HG02943 (cell line): ENCODE data around the gene CAPN3.

Experiments used
- ATAC-seq: cut with Tn5 transposase; IDR thresholded peaks from one replicate; pipeline ENCODE4 v1.9.1; 2021; ENCODE audit warnings: mild to moderate bottlenecking, low read depth, moderate library complexity; ENCODE audit not compliant: unreplicated experiment

The CAPN3 gene

GRCh38 chr15:42387603-42388002 lies 28.3 kb downstream of the CAPN3 start:
- ATAC-seq, result no peak

DNA sequence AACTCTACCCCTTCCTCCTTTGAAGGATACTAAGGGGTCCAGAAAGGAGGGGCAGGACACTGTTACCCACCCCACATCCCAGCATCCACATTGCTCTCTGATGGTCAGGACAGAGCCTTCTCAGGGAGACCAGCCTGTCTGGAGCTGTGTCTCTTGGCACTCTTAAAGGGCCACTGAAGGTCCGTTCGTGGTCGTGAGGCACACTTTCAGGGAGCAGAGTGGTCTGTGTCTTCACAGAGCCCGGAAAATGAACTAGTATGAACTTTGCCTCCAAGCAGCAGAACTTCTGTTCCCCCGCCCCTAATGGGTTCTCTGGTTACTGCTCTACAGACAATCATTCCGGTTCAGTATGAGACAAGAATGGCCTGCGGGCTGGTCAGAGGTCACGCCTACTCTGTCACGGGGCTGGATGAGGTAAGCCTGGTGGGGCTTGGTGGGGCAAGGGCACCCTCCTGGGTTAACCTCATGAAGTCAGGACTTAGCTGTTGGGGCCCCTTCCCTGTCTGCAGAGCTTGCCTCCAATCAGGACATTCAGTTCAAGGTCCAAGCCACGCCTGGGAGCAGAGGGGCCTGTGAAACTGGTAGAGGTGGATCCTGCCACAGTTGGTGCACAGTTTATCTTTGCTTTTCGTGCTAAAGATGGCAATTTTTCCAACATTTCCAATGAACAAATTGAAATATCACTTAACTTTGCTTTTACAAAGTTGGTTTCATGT lies 33.2 kb downstream of the CAPN3 start:
- no peak for ATAC-seq

GRCh38 chr15:42394106-42394505 lies 34.8 kb downstream of the CAPN3 start:
- no peak for ATAC-seq

- ATAC-seq, result no peak
These were observed 36.5 kb downstream of the CAPN3 start for GRCh38 chr15:42395838-42396237.

GRCh38 chr15:42401544-42402454 lies 42.5 kb downstream of the CAPN3 start:
- no peak for ATAC-seq

- ATAC-seq, result no peak
These were observed 43.3 kb downstream of the CAPN3 start for GRCh38 chr15:42402455-42403205.

DNA sequence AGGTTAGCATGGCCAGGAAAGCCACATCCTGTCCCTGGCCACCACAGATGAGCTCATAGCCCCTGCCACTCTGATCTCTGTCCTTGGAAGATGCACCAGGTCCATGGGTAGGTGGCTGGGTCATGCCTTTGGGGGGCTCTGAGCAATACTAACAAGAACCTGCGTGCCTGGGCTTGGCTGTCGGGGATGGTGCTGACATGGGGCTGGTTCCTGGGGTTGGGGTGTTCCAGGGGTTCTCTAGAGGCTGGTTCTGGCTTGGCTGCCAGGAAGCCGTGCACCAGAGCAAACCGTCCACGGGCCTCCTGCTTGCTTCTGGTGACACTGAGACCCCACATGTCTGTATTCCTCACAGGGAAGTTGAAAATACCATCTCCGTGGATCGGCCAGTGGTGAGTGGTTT lies 44.1 kb downstream of the CAPN3 start:
- no peak for ATAC-seq

- no peak for ATAC-seq
These were observed 45.3 kb downstream of the CAPN3 start for GRCh38 chr15:42404461-42405235.

DNA sequence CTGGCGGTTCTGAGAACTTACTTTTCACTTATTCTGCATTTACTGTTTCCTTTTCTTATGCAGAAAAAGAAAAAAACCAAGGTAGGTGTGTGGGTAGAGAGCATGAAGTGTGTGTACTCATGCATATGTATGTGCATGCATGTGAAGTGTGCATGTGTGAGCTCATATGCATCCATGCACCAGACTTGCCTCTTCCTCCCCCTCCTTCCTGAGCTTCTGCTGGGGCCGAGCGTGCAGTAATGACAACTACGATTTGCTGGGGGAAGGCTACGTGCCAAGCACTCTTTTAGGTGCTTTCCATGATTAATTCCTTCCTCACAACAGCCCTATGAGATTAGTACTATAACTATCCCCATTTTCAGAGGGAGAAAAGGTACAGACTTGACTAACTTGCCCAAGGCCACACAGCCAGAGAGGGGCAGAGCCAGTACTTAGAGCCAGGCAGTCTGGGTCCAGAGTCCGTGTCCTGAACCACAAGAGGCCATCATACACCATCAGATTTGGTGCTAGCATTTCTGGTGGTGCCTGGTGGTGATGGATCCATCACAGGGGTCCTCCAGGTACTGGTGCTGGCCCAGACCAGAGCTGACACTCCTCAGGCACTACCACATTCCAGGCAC lies 46.7 kb downstream of the CAPN3 start:
- ATAC-seq, result no peak

DNA sequence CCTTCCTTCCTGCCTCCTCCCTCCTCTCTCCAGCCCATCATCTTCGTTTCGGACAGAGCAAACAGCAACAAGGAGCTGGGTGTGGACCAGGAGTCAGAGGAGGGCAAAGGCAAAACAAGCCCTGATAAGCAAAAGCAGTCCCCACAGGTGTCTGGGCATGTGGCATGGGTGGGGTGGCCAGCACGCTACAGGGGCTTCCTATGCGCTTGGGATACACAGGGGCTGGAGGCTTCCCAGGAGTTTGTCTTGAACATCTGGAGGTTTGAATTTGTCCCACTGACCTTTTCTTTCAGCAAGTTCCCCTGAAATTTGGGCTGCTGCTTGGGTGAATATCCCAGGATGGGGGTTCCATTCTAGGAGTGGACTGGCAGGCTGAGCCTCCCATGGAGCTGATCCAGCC lies 48.9 kb downstream of the CAPN3 start:
- no peak for ATAC-seq

- ATAC-seq, result no peak
These were observed 49.7 kb downstream of the CAPN3 start for GRCh38 chr15:42409011-42409410.

GRCh38 chr15:42411884-42412283 lies 52.6 kb downstream of the CAPN3 start:
- no peak for ATAC-seq

DNA sequence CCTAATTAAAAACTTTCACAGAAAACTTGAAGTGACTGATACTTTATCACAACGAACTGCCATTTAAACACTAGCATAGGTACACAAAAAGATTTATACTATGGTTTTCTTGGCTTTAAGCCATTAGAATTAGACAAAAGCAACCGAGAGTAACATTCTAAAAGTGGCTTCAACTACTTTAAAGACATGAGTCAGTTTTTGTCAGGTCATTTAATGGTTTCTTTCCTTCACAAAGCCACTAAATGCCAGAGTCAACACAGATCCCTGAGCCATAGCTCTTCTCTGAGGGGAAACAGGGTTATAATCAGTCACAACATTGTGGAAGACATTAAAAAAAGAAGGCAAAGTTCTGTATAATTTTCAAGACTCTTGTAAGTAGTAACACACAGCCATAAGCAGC lies 54.6 kb downstream of the CAPN3 start:
- no peak for ATAC-seq

DNA sequence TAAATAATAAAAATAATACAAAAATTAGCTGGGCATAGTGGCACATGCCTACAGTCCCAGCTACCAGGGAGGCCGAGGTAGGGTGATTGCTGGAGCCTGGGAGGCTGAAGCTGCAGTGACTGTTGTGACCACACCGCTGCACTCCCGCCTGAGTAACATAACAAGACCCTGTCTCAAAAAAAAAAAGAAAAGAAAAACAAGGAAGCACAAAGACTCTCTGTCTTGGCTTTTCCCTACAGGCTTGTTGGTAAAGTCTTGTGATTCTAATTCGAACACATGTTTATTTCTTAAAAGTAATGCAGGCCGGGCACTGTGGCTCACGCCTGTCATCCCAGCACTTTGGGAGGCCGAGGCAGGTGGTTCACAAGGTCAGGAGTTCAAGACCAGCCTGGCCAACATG lies 60.1 kb downstream of the CAPN3 start:
- ATAC-seq, result no peak

DNA sequence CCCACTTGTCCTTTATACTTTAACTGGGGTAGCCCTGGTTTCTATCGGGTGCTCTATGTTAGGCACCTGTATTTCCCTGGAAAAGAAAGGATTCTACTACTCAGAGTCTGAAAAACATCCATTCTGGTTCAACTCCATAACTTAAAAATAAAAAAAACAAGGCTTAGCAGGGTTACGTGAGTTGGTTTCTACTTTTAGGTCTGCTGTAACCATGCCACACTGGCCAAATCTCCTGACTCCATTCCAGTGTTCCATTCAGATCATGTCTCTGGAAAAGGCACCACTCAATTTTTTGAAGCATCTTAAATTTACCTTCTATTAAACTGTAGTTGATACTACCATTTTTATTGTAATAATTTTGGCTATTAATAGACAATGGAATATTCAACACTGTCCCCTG lies 62.1 kb downstream of the CAPN3 start:
- no peak for ATAC-seq

DNA sequence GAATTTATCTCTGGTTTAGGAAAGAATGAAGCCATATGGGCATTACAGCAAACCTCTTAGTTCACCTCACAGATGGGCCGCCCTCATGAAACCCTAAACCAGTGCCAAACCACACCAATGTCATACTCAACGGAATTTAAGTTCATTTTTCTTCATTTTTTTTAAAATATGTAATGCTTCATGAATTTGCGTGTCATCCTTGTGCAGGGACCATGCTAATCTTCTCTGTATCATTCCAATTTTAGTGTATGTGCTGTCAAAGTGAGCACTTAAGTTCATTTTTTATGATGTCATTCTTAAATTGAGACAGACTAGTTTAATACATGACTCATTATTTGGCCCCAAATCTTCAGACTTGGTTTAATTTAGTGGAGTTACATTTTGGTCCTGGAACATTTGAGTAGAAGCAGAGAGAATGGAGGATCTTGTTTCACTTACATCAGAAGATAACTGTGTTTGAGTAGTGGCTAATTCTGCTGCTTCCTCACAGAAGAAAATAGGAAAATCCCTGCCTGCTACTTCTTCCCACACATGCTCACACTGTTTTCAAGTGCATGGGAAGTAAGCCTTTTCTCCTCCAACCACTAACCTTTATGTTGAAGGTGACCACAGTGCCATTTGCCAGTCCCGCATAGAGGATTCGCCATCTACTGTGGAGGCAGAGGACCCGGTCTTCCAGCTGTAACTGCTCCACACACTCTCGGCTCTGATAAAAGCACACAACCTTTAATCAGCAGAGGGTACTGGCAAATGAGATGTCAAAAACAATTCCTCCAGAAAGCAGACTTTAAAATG lies 68.3 kb downstream of the CAPN3 start:
- no peak for ATAC-seq

DNA sequence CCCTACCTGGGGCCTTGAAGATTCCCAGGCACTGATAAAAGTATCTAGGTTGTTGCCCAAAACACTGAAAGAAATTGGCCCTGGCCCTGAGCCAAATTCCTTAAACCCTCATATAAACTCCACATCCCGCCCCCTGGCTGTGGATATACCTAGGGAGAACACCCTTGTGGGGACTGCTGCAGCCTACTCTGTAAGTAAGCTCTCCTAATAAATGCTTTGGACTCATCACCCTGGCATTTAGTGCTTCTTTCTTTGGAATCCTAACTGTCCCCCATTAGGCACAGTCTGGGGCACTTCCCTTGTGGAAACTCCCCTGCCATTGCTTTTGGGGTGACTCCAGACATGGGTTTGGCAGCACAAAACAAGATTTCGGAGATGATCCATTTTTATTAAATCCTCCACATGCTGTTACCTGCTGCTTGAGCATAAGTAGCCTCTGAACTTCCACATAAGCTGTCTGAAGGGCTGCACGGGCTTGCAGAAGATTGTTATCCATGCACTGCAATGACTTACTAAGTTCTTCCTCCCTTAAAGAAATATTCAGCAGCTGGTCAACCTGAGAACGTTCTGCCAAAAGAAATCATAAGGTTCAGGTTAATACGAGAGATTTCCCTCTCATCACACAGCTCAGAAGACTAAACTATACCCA lies 85.2 kb downstream of the CAPN3 start:
- no peak for ATAC-seq

DNA sequence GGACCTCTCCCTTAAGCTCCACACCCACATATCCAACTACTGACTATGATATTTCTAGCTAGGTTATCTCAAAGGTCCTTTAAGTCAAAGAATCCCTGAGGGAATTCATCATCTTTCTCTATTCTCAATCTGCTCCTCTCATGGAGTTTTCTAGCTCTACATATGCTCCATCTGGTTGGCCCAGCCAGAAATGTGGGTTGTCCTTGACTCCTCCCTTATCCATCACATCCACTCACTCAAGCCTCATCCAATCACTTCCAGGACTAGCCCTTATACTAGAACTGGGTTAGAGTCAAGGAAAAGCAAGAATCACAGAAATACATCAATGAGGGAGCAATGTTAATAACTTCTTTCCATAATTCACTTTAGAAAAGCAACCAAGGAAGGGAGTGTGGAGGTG lies 86.2 kb downstream of the CAPN3 start:
- ATAC-seq, result no peak

DNA sequence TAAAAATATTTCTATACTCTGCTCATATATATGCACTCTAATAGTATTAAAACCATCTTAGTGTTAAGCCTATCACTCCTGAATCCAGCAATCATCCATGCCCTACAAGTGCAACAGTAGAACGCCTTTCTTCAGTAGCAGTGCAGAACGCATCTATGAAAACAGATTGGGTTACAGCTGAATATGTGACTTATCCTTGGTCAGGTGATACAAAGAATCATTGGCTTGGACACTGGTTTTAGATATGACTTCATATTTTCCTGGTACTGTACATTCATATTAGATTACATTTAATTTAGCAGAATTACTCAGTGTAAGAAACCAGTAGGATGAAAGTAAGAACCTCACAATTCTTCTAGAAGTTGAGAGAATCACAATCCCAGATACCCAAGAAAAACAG lies 88.3 kb downstream of the CAPN3 start:
- no peak for ATAC-seq
